Heart right ventricle (tissue), 16 donors: ENCODE results near the gene GRID1. TPM values are rescaled to one million over a fixed set of nuclear protein-coding genes. Genes with fewer than 3 reads are reported as not detected.

Experiments used
- ATAC-seq, 8 donors: fragments of 200-7000 bp; cut with Tn5 transposase; one replicate each; pipeline ENCODE4 v1.9.1; 2020; ENCODE audit warnings: mild to moderate bottlenecking in 8 of 8, moderate library complexity in 8 of 8, moderate number of reproducible peaks in 1 of 8
- DNase-seq, 2 donors: peaks; one replicate each; pipeline ENCODE4 v3.0.0-alpha.2; 2020
- H3K27ac ChIP-seq, 10 donors: fragments of 200-600 bp; sonication (generic) in 2 of 10; one replicate each; pipeline versions ENCODE4 v1.5.0 to v1.8.0; 2020 to 2022; ENCODE audit warnings: mild to moderate bottlenecking in 3 of 10
- H3K27me3 ChIP-seq, 7 donors: fragments of 200-600 bp; one replicate each; pipeline ENCODE4 v1.8.0; 2021 to 2022; ENCODE audit warnings: mild to moderate bottlenecking in 2 of 7
- H3K36me3 ChIP-seq, 9 donors: fragments of 200-600 bp; sonication (generic) in 1 of 9; one replicate each; pipeline versions ENCODE4 v1.5.0 to v1.8.0; 2020 to 2022; ENCODE audit warnings: mild to moderate bottlenecking in 2 of 9
- H3K4me1 ChIP-seq, 9 donors: fragments of 200-600 bp; sonication (generic) in 1 of 9; one replicate each; pipeline versions ENCODE4 v1.5.0 to v1.8.0; 2020 to 2022; ENCODE audit warnings: mild to moderate bottlenecking in 4 of 9
- H3K4me3 ChIP-seq, 10 donors: fragments of 200-600 bp; sonication (generic) in 2 of 10; one replicate each; pipeline versions ENCODE4 v1.5.0 to v1.8.0; 2020 to 2022; ENCODE audit warnings: mild to moderate bottlenecking in 7 of 10, moderate library complexity in 2 of 10
- H3K9me3 ChIP-seq, 11 donors: fragments of 200-600 bp in 10 of 11; sonication (generic) in 2 of 11; one replicate each; pipeline versions ENCODE4 v1.5.0 to v1.8.0; 2013 to 2022; ENCODE audit warnings: mild to moderate bottlenecking in 2 of 11, control low read depth in 1 of 11, moderate library complexity in 1 of 11
- CTCF ChIP-seq, 9 donors: fragments of 200-600 bp; sonication (generic) in 2 of 9; IDR thresholded peaks; one replicate each; pipeline versions ENCODE4 v1.5.0 to v1.8.0; 2021 to 2022; ENCODE audit warnings: antibody characterized with exemption in 9 of 9, mild to moderate bottlenecking in 5 of 9, moderate library complexity in 1 of 9
- WGBS, 2 donors: extraction: QIAGEN DNeasy Blood & Tissue Kit; methylation state at CpG; one replicate each; pipeline ENCODE4 v1.1.7; 2013; ENCODE audit warnings: inconsistent platforms in 1 of 2; 5-methylcytosine and 5-hydroxymethylcytosine counted together
- intact Hi-C, 10 donors: fragments of 100-400 bp; cut with DNase I; formaldehyde crosslinking; loops; one replicate each; pipeline versions ENCODE4 v1.11.1 to v1.14.2; 2022
- polyA plus RNA-seq, 2 donors: library from polyadenylated mRNA; stranded (reverse); fragments of 200-250 nt; gene quantifications; one replicate each; pipeline ENCODE4 v1.2.3, GENCODE V29; 2013
- total RNA-seq, 10 donors: library from RNA; stranded (reverse); fragmentation: NEBNext Ultra II Directional in 3 of 10; extraction: Animal tissue kit (Norgen Biotek cat#: 25700) in 3 of 10; gene quantifications; one replicate each; pipeline versions ENCODE4 v1.2.1 to v1.2.4, GENCODE V29; 2021 to 2023
- donor health status: Arrhythmogenic right ventricular cardiomyopathy.
- donor health status: ischemic (EF 13 %, LVEDD 7.1; RV severe dilation, severe dysfunction).
- donor health status: healthy with polysubstance abuse.
- donor health status: DM: no; HTN: yes; CAD: no.
- donor health status: DM: no; HTN: no; CAD: no.
- donor health status: ischemic (EF 25% LVEDD 6.9; RV normal size, moderate dysfunction).
- donor health status: ischemic (EF 25% LVEDD 5.7; RV mildly dilated, moderate dysfunction).
- donor health status: healthy.
- donor health status: DM: yes; HTN: yes; CAD: no.
- donor health status: Ischemic cardiomyopathy.
- donor health status: ischemic (EF 35%, LVEDD 5.7; RV mildly dilated, moderate dysfunction).
- donor health status: nonischemic (EF 11% LVEDD 7.7; RV severe dilation, severe dysfunction).
- donor health status: DM: yes; HTN: yes; CAD: no.
- donor health status: PGD.
- donor health status: ischemic (EF 29% LVEDD 5.4; RV normal size, mild dysfunction).
- donor health status: nonischemic (EF 23%, LVEDD 6.1; RV moderate dilation, normal function).

GRID1 gene
- total and polyA plus RNA-seq, 12 donors = 0.44 to 3.4 (median 1.5) TPM

- Histone ChIP-seq H3K4me1 (no peaks in the 10 kb centered on the region), H3K27ac (no peak overlapping the region), H3K27me3 (peaks cover 0 to 5% (median 0%) of the 10 kb centered on the region in 7 donors), H3K4me3 (no peak overlapping the region), H3K9me3 (no peaks in the 10 kb centered on the region), H3K36me3 (no peaks in the 10 kb centered on the region)
- DNase-seq (peak in 1 of 2 donors; percentile 23), ATAC-seq (no peak)
- no peak for TF ChIP-seq CTCF (IDR thresholded peaks at IDR 0.05)
- intact Hi-C loops = no loop called here
- 34 to 39% methylated on average over 6 of the region's 6 CpGs for WGBS, 2 donors
These were observed 59.8 kb downstream of the GRID1 start for GRCh38 chr10:86306628-86307278.

DNA sequence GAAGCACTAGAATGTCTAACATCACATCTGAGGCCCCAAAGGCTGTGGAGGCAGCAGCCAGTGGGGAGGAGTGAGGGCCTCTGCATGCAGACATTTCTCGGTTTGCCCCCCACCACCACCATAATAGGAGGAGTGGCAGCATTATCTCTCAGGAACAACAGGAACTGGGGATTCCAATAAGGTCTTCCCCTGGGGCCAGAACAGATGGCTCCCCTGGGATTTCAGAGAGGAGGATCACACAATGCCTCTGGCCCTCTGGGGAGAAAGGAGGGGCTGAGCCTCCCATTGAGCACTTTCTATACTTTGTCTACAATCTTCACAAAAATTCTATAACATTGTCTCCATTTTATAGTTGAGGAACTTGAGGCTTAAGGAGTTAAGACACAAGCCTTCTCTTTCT lies 61.1 kb downstream of the GRID1 start:
- intact Hi-C loops = no loop called here
- 55 to 75% methylated on average over 1 of the region's 1 CpG for WGBS, 2 donors

GRCh38 chr10:86304436-86304835 lies 62.2 kb downstream of the GRID1 start:
- no peak for DNase-seq
- no peak overlapping the region for H3K27ac ChIP-seq
- no peak overlapping the region for H3K4me3 ChIP-seq
- no peaks in the 10 kb centered on the region for H3K9me3 ChIP-seq
- intact Hi-C loops = no loop called here
- no peak for ATAC-seq
- H3K27me3 ChIP-seq = peaks cover 0 to 5% (median 0%) of the 10 kb centered on the region in 7 donors
- H3K4me1 ChIP-seq = no peaks in the 10 kb centered on the region
- H3K36me3 ChIP-seq = no peaks in the 10 kb centered on the region
- WGBS, 2 donors = 73 to 77% methylated on average over 3 of the region's 3 CpGs
- TF ChIP-seq CTCF (IDR thresholded peaks at IDR 0.05) = no peak

More for the DNA sequence above, 61.1 kb downstream of the GRID1 start:
- no peak for DNase-seq
- ATAC-seq = no peak
- Histone ChIP-seq H3K27ac (no peak overlapping the region), H3K4me1 (no peaks in the 10 kb centered on the region), H3K4me3 (no peak overlapping the region), H3K9me3 (no peaks in the 10 kb centered on the region), H3K36me3 (no peaks in the 10 kb centered on the region), H3K27me3 (peaks cover 0 to 5% (median 0%) of the 10 kb centered on the region in 7 donors)
- no peak for TF ChIP-seq CTCF (IDR thresholded peaks at IDR 0.05)

GRCh38 chr10:86303626-86304025 lies 63.0 kb downstream of the GRID1 start:
- ATAC-seq = no peak
- no peak for TF ChIP-seq CTCF (IDR thresholded peaks at IDR 0.05)
- Histone ChIP-seq H3K36me3 (no peaks in the 10 kb centered on the region), H3K9me3 (no peaks in the 10 kb centered on the region), H3K27ac (no peak overlapping the region), H3K4me3 (no peak overlapping the region), H3K27me3 (peaks cover 0 to 5% (median 0%) of the 10 kb centered on the region in 7 donors), H3K4me1 (no peaks in the 10 kb centered on the region)
- intact Hi-C loops = no loop called here
- WGBS, 2 donors = 66 to 80% methylated on average over 6 of the region's 6 CpGs
- no peak for DNase-seq
